Endodermal cell (in vitro differentiated cells): Measurements from ENCODE around the gene PRM3. TPM values are rescaled to one million over a fixed set of nuclear protein-coding genes. Genes with fewer than 3 reads are reported as not detected.

Experiments
- DNase-seq: peaks from one replicate; pipeline ENCODE4 v3.0.0-alpha.2; 2017
- H3K27ac ChIP-seq: 2 replicates; pipeline ENCODE4 v1.5.1; 2013; ENCODE audit warnings: mild to moderate bottlenecking, low read depth, low read length, moderate library complexity
- H3K27me3 ChIP-seq: 2 replicates; pipeline ENCODE4 v1.6.1; 2013; ENCODE audit warnings: mild to moderate bottlenecking, low read length, moderate library complexity; ENCODE audit not compliant: insufficient read depth, control insufficient read depth, poor library complexity, severe bottlenecking
- H3K36me3 ChIP-seq: 2 replicates; pipeline ENCODE4 v1.7.0; 2013; ENCODE audit warnings: mild to moderate bottlenecking, low read length, moderate library complexity; ENCODE audit not compliant: control insufficient read depth, insufficient read depth
- H3K4me1 ChIP-seq: one replicate; pipeline ENCODE4 v1.7.0; 2013; ENCODE audit warnings: low read length; ENCODE audit not compliant: control insufficient read depth, insufficient read depth
- H3K4me3 ChIP-seq: 2 replicates; pipeline ENCODE4 v1.5.1; 2013; ENCODE audit warnings: mild to moderate bottlenecking, low read length, moderate library complexity
- H3K9ac ChIP-seq: 2 replicates; pipeline ENCODE4 v1.6.1; 2013; ENCODE audit warnings: mild to moderate bottlenecking, low read length, moderate library complexity; ENCODE audit not compliant: poor library complexity, severe bottlenecking; ENCODE audit errors: extremely low read depth
- H3K9me3 ChIP-seq: 2 replicates; pipeline ENCODE4 v1.6.1; 2013; ENCODE audit warnings: mild to moderate bottlenecking, low read length, moderate library complexity; ENCODE audit not compliant: control insufficient read depth
- H3K27ac Mint-ChIP-seq: 2 replicates; pipeline ENCODE4 v1.8.0; 2020; ENCODE audit warnings: mixed read lengths
- H3K27me3 Mint-ChIP-seq: 2 replicates; pipeline ENCODE4 v1.8.0; 2021; ENCODE audit warnings: mild to moderate bottlenecking, mixed read lengths; ENCODE audit not compliant: insufficient read depth
- H3K36me3 Mint-ChIP-seq: 2 replicates; pipeline ENCODE4 v1.8.0; 2020; ENCODE audit warnings: low read depth, mixed read lengths
- H3K4me1 Mint-ChIP-seq: 2 replicates; pipeline ENCODE4 v1.8.0; 2020; ENCODE audit warnings: mixed read lengths
- H3K4me3 Mint-ChIP-seq: 2 replicates; pipeline ENCODE4 v1.8.0; 2020; ENCODE audit warnings: mild to moderate bottlenecking, moderate library complexity, mixed read lengths
- H3K9me3 Mint-ChIP-seq: 2 replicates; pipeline ENCODE4 v1.8.0; 2020; ENCODE audit warnings: mild to moderate bottlenecking, mixed read lengths
- WGBS, 2 experiments: methylation state at CpG; one replicate each; pipeline versions ENCODE4 v1.1.5 to v1.1.7; 2013; ENCODE audit warnings: missing lambda C conversion rate in 2 of 2, mixed read lengths in 1 of 2; ENCODE audit not compliant: insufficient coverage in 1 of 2, insufficient read length in 1 of 2; 5-methylcytosine and 5-hydroxymethylcytosine counted together
- total RNA-seq, 2 donors: library from RNA; stranded (reverse); fragmentation: NEBNext Ultra II Directional in 1 of 2; extraction: Animal tissue kit (Norgen Biotek cat#: 25700) in 1 of 2; gene quantifications; 2 replicates in 1 of 2; 3 replicates in 1 of 2; pipeline ENCODE4 v1.2.1, GENCODE V29; 2021
- TF ChIP-seq, protein P1 (sequence below): fragments of 200-600 bp; sonication (generic); conservative IDR thresholded peaks from 2 replicates; pipeline ENCODE4 v1.5.0; 2021; ENCODE audit warnings: antibody characterized with exemption, mild to moderate bottlenecking

The PRM3 gene
- total RNA-seq, 2 donors from 2014 or later, result not detected

DNA sequence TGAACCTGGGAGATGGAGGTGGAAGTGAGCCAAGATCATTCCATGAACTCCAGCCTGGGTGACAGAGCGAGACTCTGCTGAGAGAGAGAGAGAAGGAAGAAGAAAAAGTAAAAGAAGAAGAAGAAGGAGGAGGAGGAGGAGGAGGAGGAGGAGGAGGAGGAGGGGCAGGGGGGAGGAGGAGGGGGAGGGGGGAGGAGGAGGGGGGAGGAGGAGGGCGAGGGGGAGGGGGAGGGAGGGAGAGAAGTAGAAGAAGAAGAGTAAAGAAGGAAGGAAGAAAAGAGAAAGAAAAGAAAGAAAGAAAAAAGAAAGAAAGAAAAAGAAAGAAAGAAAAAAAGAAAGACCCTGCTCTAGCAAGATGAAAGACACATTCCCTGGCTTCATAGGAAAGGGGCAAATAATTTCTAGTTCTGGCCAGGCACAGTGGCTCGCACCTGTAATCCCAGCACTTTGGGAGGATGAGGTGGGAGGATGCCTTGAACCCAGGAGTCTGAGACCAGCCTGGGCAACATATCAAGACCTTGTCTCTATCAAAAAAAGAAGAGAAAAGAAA lies 41.1 kb downstream of the PRM3 start:
- Histone ChIP-seq H3K27ac (no peak overlapping the region), H3K4me3 (no peak overlapping the region), H3K9me3 (no peaks in the 10 kb centered on the region), H3K4me1 (no peaks in the 10 kb centered on the region), H3K9ac (no peak overlapping the region), H3K36me3 (no peaks in the 10 kb centered on the region), H3K27me3 (no peaks in the 10 kb centered on the region)
- 94% methylated on average over 1 of the region's 3 CpGs; no CpG with 5 or more reads in 1 of the 2 experiments for WGBS, 2 experiments
- no peaks in the 10 kb centered on the region for H3K9me3 Mint-ChIP-seq
- DNase-seq, result no peak
- H3K4me1 Mint-ChIP-seq, result no peaks in the 10 kb centered on the region
- H3K27me3 Mint-ChIP-seq, result no peaks in the 10 kb centered on the region
- no peak overlapping the region for H3K4me3 Mint-ChIP-seq
- no peaks in the 10 kb centered on the region for H3K36me3 Mint-ChIP-seq
- TF ChIP-seq, protein P1, sequence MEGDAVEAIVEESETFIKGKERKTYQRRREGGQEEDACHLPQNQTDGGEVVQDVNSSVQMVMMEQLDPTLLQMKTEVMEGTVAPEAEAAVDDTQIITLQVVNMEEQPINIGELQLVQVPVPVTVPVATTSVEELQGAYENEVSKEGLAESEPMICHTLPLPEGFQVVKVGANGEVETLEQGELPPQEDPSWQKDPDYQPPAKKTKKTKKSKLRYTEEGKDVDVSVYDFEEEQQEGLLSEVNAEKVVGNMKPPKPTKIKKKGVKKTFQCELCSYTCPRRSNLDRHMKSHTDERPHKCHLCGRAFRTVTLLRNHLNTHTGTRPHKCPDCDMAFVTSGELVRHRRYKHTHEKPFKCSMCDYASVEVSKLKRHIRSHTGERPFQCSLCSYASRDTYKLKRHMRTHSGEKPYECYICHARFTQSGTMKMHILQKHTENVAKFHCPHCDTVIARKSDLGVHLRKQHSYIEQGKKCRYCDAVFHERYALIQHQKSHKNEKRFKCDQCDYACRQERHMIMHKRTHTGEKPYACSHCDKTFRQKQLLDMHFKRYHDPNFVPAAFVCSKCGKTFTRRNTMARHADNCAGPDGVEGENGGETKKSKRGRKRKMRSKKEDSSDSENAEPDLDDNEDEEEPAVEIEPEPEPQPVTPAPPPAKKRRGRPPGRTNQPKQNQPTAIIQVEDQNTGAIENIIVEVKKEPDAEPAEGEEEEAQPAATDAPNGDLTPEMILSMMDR, result no peak
- no peak overlapping the region for H3K27ac Mint-ChIP-seq

DNA sequence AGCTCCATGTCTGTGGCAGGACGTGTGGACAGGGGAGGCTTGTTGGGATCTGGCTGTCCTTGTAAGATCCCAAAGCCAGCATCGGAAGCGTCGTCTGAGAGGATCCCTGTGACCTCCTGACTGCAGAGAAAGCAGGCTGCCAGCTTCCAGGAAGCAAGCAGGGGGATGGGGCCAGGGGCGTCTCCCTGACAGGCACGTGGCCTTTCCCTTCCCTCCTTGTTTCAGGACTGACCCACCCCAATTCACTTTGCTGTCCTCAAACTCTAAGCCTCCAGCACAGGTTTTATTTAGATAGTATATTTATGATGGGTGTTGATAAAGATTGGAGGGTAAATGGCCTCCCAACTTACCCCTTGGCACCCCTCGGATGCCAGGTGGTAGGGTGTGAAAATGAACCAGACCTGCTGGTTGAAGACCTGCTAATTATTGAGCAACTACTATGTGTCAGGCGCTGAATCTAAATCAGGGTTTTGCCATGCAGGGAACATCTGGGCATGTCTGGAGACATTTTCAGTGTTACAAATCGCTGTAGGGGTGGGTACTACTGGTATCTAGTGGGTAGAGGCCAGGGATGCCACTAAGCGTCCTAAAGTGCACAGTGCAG lies 42.0 kb downstream of the PRM3 start:
- H3K4me3 ChIP-seq, result no peak overlapping the region
- H3K27me3 ChIP-seq, result no peaks in the 10 kb centered on the region
- Mint-ChIP-seq H3K4me3 (no peak overlapping the region), H3K27ac (no peak overlapping the region), H3K9me3 (no peaks in the 10 kb centered on the region), H3K4me1 (no peaks in the 10 kb centered on the region), H3K27me3 (no peaks in the 10 kb centered on the region), H3K36me3 (no peaks in the 10 kb centered on the region)
- H3K4me1 ChIP-seq, result no peaks in the 10 kb centered on the region
- H3K36me3 ChIP-seq, result no peaks in the 10 kb centered on the region
- TF ChIP-seq, protein P1, result no peak
- 70 to 80% methylated on average over 6 to 10 of the region's 10 CpGs for WGBS, 2 experiments
- no peak overlapping the region for H3K27ac ChIP-seq
- H3K9me3 ChIP-seq, result no peaks in the 10 kb centered on the region
- no peak overlapping the region for H3K9ac ChIP-seq
- no peak for DNase-seq

DNA sequence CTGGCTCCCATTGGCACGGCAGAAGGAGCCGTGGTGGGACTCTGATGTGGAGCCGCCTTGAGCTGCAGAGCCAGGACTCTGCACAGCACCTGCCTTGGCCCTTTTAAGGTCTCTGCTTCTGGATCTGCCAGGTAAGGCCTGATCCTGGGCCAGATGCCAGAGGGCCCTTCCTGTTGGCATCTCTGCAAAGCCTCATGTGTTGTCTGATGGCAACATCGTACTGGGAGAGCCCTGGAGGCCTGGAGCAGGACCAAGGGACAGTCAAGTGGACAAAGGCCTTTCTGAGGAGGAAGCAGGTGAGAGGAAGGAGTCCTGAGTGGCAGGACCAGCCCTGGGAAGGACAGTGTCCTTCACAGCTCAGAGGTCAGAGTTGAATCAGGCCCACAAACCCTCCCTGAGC lies 43.5 kb downstream of the PRM3 start:
- Mint-ChIP-seq H3K36me3 (no peaks in the 10 kb centered on the region), H3K27ac (no peak overlapping the region), H3K4me3 (no peak overlapping the region), H3K4me1 (no peaks in the 10 kb centered on the region), H3K27me3 (peaks cover 2% of the 10 kb centered on the region), H3K9me3 (no peaks in the 10 kb centered on the region)
- Histone ChIP-seq H3K36me3 (no peaks in the 10 kb centered on the region), H3K4me1 (no peaks in the 10 kb centered on the region), H3K27ac (no peak overlapping the region), H3K4me3 (no peak overlapping the region), H3K9ac (no peak overlapping the region), H3K9me3 (no peaks in the 10 kb centered on the region), H3K27me3 (no peaks in the 10 kb centered on the region)
- TF ChIP-seq, protein P1, result no peak
- 93 to 100% methylated on average over 3 to 4 of the region's 4 CpGs for WGBS, 2 experiments
- DNase-seq, result no peak
